Uterus (tissue), 4 donors: Measurements from ENCODE around the gene C1QC. TPM values are rescaled to one million over a fixed set of nuclear protein-coding genes. Genes with fewer than 3 reads are reported as not detected.

Source experiments
- DNase-seq, 2 donors: peaks; one replicate each; pipeline ENCODE4 v3.0.0-alpha.2; 2019 to 2020
- H3K27ac ChIP-seq, 2 donors: fragments of 200-600 bp; sonication (generic); 1 replicate in 1 of 2; 2 replicates in 1 of 2; pipeline ENCODE4 v1.5.1; 2016 to 2018
- H3K27me3 ChIP-seq, 2 donors: fragments of 200-600 bp; sonication (generic); one replicate each; pipeline ENCODE4 v1.5.1; 2018 to 2019; ENCODE audit warnings: control low read depth in 1 of 2
- H3K36me3 ChIP-seq, 2 donors: fragments of 200-600 bp; sonication (generic); one replicate each; pipeline ENCODE4 v1.5.1; 2019; ENCODE audit warnings: control low read depth in 1 of 2
- H3K4me1 ChIP-seq, 2 donors: fragments of 200-600 bp; sonication (generic); one replicate each; pipeline ENCODE4 v1.5.1; 2018 to 2019; ENCODE audit warnings: control low read depth in 1 of 2
- H3K4me3 ChIP-seq, 2 donors: fragments of 200-600 bp; sonication (generic); 1 replicate in 1 of 2; 2 replicates in 1 of 2; pipeline ENCODE4 v1.5.1; 2018 to 2019; ENCODE audit warnings: mild to moderate bottlenecking in 1 of 2
- H3K9me3 ChIP-seq, 2 donors: fragments of 200-600 bp; sonication (generic); one replicate each; pipeline ENCODE4 v1.5.1; 2019; ENCODE audit warnings: control low read depth in 1 of 2
- POLR2A ChIP-seq, 2 donors: fragments of 450-650 bp; IDR thresholded peaks; one replicate each; pipeline ENCODE4 v1.6.1; 2016; ENCODE audit warnings: antibody characterized with exemption in 2 of 2, mild to moderate bottlenecking in 1 of 2, moderate library complexity in 1 of 2
- intact Hi-C: fragments of 100-400 bp; cut with DNase I; formaldehyde crosslinking; loops from one replicate; pipeline ENCODE4 v1.15.1; 2023; ENCODE audit warnings: low total_unique reads
- total RNA-seq, 4 donors: library from RNA; depleted of rRNA in 3 of 4; stranded (reverse); fragments of >200 nt in 3 of 4; gene quantifications; one replicate each; pipeline versions ENCODE4 v1.1.0 to v1.2.4, GENCODE V29; 2014 to 2023
- TF ChIP-seq, protein P1 (sequence below), 4 experiments: fragments of 200-600 bp in 2 of 4; fragments of 450-650 bp in 2 of 4; sonication (generic) in 2 of 4; IDR thresholded peaks; one replicate each; pipeline ENCODE4 v1.5.1; 2016 to 2019; ENCODE audit warnings: antibody characterized with exemption in 4 of 4, mild to moderate bottlenecking in 2 of 4, moderate library complexity in 1 of 4
- donor health status: DM: yes; HTN: yes; CAD: no.

C1QC gene
- 100 to 1,000 TPM in 1 of 4 donors, 10 to 100 TPM in 2, 1 to 10 TPM in 1; 8.2 to 120 (median 28.1) TPM for total RNA-seq

DNA sequence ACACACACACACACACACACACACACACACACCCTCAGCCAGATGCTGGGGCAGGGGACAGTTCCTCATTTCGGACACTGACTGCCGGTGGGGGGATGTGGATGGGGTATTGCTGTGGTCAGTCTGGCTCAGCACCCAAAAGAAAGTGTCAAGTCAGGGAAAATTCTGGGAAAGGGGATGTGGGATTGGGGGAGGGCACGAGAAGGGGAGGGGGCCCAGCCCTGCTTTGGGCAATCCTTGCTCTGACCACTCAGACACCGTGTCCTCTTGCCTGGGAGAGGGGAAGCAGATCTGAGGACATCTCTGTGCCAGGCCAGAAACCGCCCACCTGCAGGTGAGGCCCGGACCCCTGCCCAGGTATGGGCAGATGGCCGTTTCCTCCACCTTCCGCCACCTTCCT lies at the start of gene C1QC:
C1QC (plus strand) TSS at position 253 of the 400 bp plus-strand sequence. CDS start 391 bp downstream, outside the sequence.
- DNase-seq: no peak

DNA sequence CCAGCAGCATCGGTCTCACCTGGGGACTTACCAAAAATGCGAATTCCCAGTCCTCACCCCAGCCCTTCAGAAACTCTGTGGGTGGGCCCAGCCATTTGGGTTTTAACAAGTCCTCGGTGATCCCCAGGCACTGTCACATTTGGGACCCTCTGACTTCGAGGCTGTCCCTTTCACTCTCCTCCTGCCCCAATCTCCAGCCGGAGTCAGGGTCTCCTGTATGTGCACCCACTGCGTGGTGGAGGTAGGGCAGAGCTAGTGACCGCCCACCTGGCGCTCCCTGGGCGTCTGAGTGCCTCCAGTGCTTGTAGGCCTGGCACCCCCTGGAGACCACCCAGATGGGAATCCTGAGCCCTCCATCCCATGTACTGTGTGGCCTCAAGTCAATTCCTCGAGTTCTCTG lies 49.0 kb upstream of the C1QC start:
- Histone ChIP-seq H3K36me3 (no peaks in the 10 kb centered on the region), H3K4me3 (no peak overlapping the region), H3K9me3 (no peaks in the 10 kb centered on the region), H3K27ac (no peak overlapping the region), H3K27me3 (no peaks in the 10 kb centered on the region), H3K4me1 (no peaks in the 10 kb centered on the region)
- no peak for TF ChIP-seq POLR2A (IDR thresholded peaks at IDR 0.05)
- TF ChIP-seq, protein P1, sequence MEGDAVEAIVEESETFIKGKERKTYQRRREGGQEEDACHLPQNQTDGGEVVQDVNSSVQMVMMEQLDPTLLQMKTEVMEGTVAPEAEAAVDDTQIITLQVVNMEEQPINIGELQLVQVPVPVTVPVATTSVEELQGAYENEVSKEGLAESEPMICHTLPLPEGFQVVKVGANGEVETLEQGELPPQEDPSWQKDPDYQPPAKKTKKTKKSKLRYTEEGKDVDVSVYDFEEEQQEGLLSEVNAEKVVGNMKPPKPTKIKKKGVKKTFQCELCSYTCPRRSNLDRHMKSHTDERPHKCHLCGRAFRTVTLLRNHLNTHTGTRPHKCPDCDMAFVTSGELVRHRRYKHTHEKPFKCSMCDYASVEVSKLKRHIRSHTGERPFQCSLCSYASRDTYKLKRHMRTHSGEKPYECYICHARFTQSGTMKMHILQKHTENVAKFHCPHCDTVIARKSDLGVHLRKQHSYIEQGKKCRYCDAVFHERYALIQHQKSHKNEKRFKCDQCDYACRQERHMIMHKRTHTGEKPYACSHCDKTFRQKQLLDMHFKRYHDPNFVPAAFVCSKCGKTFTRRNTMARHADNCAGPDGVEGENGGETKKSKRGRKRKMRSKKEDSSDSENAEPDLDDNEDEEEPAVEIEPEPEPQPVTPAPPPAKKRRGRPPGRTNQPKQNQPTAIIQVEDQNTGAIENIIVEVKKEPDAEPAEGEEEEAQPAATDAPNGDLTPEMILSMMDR (IDR thresholded peaks at IDR 0.05): no peak
- no peak for DNase-seq
- intact Hi-C loops: no loop called here

More for the DNA sequence above, at the start of gene C1QC:
- Histone ChIP-seq H3K4me1 (no peaks in the 10 kb centered on the region), H3K36me3 (no peaks in the 10 kb centered on the region), H3K9me3 (no peaks in the 10 kb centered on the region), H3K27me3 (no peaks in the 10 kb centered on the region), H3K4me3 (no peak within 1 kb of the TSS), H3K27ac (no peak within 1 kb of the TSS)
- intact Hi-C loops: loop anchor here (5.0 kb wide), 1 partner anchor 226 kb away; no protein-coding TSS in a partner anchor
- TF ChIP-seq, protein P1 (IDR thresholded peaks at IDR 0.05): no peak
- no peak for TF ChIP-seq POLR2A (IDR thresholded peaks at IDR 0.05)

DNA sequence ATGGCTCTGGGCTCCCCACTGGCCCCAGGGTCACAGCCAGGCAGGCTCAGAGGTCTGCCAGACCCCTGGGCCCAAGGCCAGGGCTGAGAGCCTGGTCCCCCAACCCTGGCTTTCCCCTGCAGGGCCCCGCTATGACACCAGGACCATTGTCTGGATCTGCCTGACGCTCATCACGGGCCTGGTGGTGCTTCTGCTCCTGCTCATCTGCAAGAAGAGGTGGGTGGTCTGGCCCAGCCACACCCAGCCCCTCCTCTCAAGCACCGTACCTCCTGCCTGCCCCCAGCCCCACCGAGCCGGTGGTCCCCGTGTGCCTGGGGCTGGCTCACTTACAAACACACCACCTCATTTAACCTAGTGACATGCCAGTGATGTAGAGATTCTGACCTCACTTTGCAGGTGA lies 48.3 kb upstream of the C1QC start:
- intact Hi-C loops: no loop called here
- Histone ChIP-seq H3K4me1 (no peaks in the 10 kb centered on the region), H3K4me3 (no peak overlapping the region), H3K9me3 (no peaks in the 10 kb centered on the region), H3K27ac (no peak overlapping the region), H3K27me3 (no peaks in the 10 kb centered on the region), H3K36me3 (no peaks in the 10 kb centered on the region)
- DNase-seq: no peak
- TF ChIP-seq POLR2A (IDR thresholded peaks at IDR 0.05): no peak
- TF ChIP-seq, protein P1 (IDR thresholded peaks at IDR 0.05): no peak

DNA sequence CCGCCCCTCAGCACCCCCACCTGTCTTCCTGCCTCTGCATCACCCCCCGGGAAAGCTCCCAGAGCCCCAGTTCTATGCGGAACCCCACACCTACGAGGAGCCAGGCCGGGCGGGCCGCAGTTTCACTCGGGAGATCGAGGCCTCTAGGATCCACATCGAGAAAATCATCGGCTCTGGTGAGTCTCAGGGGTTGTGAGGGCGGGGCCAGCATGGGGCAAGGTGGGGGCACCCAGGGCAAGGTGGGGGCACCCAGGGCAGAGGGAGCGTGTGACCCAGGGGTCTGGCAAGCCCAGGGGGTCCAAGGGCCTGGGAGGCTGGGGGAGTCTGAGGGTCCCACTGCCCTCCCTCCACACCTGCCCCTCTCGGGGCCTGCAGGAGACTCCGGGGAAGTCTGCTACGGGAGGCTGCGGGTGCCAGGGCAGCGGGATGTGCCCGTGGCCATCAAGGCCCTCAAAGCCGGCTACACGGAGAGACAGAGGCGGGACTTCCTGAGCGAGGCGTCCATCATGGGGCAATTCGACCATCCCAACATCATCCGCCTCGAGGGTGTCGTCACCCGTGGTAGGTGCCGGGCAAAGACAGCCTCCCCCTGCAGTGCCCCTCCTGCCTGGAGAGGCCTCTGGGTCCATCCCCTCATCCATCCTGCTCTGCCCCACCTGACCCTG lies 46.0 kb upstream of the C1QC start:
- Histone ChIP-seq H3K27ac (no peak overlapping the region), H3K36me3 (no peaks in the 10 kb centered on the region), H3K4me1 (no peaks in the 10 kb centered on the region), H3K4me3 (no peak overlapping the region), H3K27me3 (no peaks in the 10 kb centered on the region), H3K9me3 (no peaks in the 10 kb centered on the region)
- no peak for DNase-seq
- intact Hi-C loops: no loop called here
- no peak for TF ChIP-seq POLR2A (IDR thresholded peaks at IDR 0.05)
- TF ChIP-seq, protein P1 (IDR thresholded peaks at IDR 0.05): no peak

DNA sequence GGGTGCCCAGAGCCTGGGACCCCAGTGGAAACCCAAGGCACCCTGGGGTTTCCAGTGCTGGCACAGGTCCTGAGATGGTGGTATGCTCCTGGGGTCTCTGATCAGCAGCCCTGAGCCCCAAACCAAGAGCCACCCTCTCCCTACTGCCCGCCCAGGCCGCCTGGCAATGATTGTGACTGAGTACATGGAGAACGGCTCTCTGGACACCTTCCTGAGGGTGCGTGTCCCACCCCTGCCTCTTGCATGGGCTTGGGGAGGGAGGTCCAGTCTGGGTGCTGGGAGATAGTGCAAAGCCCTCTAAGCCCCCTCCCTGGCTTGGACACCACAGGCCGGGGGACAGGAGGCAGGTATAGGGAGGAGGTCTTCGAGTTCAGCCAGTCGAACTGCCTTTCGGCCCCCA lies 45.4 kb upstream of the C1QC start:
- DNase-seq: no peak
- Histone ChIP-seq H3K9me3 (no peaks in the 10 kb centered on the region), H3K36me3 (no peaks in the 10 kb centered on the region), H3K4me1 (no peaks in the 10 kb centered on the region), H3K4me3 (no peak overlapping the region), H3K27me3 (no peaks in the 10 kb centered on the region), H3K27ac (no peak overlapping the region)
- intact Hi-C loops: no loop called here
- TF ChIP-seq, protein P1 (IDR thresholded peaks at IDR 0.05): no peak
- no peak for TF ChIP-seq POLR2A (IDR thresholded peaks at IDR 0.05)
